Measurements from ENCODE around the gene RNF135.
"Not testable (repeated sequence)": the region's sequence is repeated elsewhere in the genome, so short reads cannot be mapped to it uniquely, and the experiment has no call there.

The RNF135 gene

GRCh38 chr17:30970831-30971567, at the start of gene RNF135:
TSS of gene RNF135 (plus strand) at chr17:30971039. CDS start at chr17:30971074, 35 bp downstream.
- Histone ChIP-seq H3K9me3 (ENCODE audit: control insufficient read depth, low read length) (no peaks in the 10 kb centered on the region), H3K36me3 (ENCODE audit: control insufficient read depth, insufficient read depth, low read length) (no peaks in the 10 kb centered on the region), H3K4me3 (ENCODE audit: low read length) (peak within 1 kb of the TSS; percentile 87), H3K4me1 (ENCODE audit: control insufficient read depth, insufficient read depth, low read length) (peaks cover 15% of the 10 kb centered on the region), H3K9ac (ENCODE audit: low read length) (peak within 1 kb of the TSS; percentile 86), H3K27me3 (ENCODE audit: control insufficient read depth, insufficient read depth, low read length) (no peaks in the 10 kb centered on the region)

GRCh38 chr17:30921544-30922196, 49.2 kb upstream of the RNF135 start, which contains the start of gene ADAP2:
TSS of gene ADAP2 (plus strand) at chr17:30921945. CDS start at chr17:30922015, 70 bp downstream.
- Histone ChIP-seq H3K9ac (ENCODE audit: low read length) (peak within 1 kb of the TSS; percentile 53), H3K4me1 (ENCODE audit: control insufficient read depth, insufficient read depth, low read length) (peaks cover 8% of the 10 kb centered on the region), H3K36me3 (ENCODE audit: control insufficient read depth, insufficient read depth, low read length) (no peaks in the 10 kb centered on the region), H3K27me3 (ENCODE audit: control insufficient read depth, insufficient read depth, low read length) (peaks cover 41% of the 10 kb centered on the region), H3K9me3 (ENCODE audit: control insufficient read depth, low read length) (no peaks in the 10 kb centered on the region), H3K4me3 (ENCODE audit: low read length) (peak within 1 kb of the TSS; percentile 15)

GRCh38 chr17:30922235-30923030, 48.4 kb upstream of the RNF135 start:
- Histone ChIP-seq H3K9ac (ENCODE audit: low read length) (peak overlapping the region; percentile 53), H3K4me3 (ENCODE audit: low read length) (no peak overlapping the region)

GRCh38 chr17:30924341-30924740, 46.5 kb upstream of the RNF135 start:
- Histone ChIP-seq H3K27me3 (ENCODE audit: control insufficient read depth, insufficient read depth, low read length) (peaks cover 41% of the 10 kb centered on the region), H3K4me3 (ENCODE audit: low read length) (no peak overlapping the region), H3K9ac (ENCODE audit: low read length) (no peak overlapping the region), H3K4me1 (ENCODE audit: control insufficient read depth, insufficient read depth, low read length) (peaks cover 8% of the 10 kb centered on the region), H3K9me3 (ENCODE audit: control insufficient read depth, low read length) (no peaks in the 10 kb centered on the region), H3K36me3 (ENCODE audit: control insufficient read depth, insufficient read depth, low read length) (no peaks in the 10 kb centered on the region)

More at GRCh38 chr17:30922235-30923030, 48.4 kb upstream of the RNF135 start:
- Histone ChIP-seq H3K27me3 (ENCODE audit: control insufficient read depth, insufficient read depth, low read length) (peaks cover 41% of the 10 kb centered on the region), H3K9me3 (ENCODE audit: control insufficient read depth, low read length) (no peaks in the 10 kb centered on the region), H3K4me1 (ENCODE audit: control insufficient read depth, insufficient read depth, low read length) (peaks cover 8% of the 10 kb centered on the region), H3K36me3 (ENCODE audit: control insufficient read depth, insufficient read depth, low read length) (no peaks in the 10 kb centered on the region)

- Histone ChIP-seq H3K36me3 (ENCODE audit: control insufficient read depth, insufficient read depth, low read length) (no peaks in the 10 kb centered on the region), H3K4me3 (ENCODE audit: low read length) (no peak overlapping the region), H3K27me3 (ENCODE audit: control insufficient read depth, insufficient read depth, low read length) (peaks cover 30% of the 10 kb centered on the region), H3K9ac (ENCODE audit: low read length) (no peak overlapping the region), H3K4me1 (ENCODE audit: control insufficient read depth, insufficient read depth, low read length) (peaks cover 8% of the 10 kb centered on the region), H3K9me3 (ENCODE audit: control insufficient read depth, low read length) (no peaks in the 10 kb centered on the region)
Measured at GRCh38 chr17:30926516-30926915, 44.3 kb upstream of the RNF135 start.

GRCh38 chr17:30927756-30928155, 43.1 kb upstream of the RNF135 start:
- peaks cover 2% of the 10 kb centered on the region for H3K4me1 ChIP-seq (ENCODE audit: control insufficient read depth, insufficient read depth, low read length)
- peaks cover 18% of the 10 kb centered on the region for H3K27me3 ChIP-seq (ENCODE audit: control insufficient read depth, insufficient read depth, low read length)
- H3K36me3 ChIP-seq (ENCODE audit: control insufficient read depth, insufficient read depth, low read length), result no peaks in the 10 kb centered on the region
- H3K9ac ChIP-seq (ENCODE audit: low read length), result no peak overlapping the region
- H3K9me3 ChIP-seq (ENCODE audit: control insufficient read depth, low read length), result no peaks in the 10 kb centered on the region
- H3K4me3 ChIP-seq (ENCODE audit: low read length), result no peak overlapping the region

GRCh38 chr17:30928584-30928983, 42.3 kb upstream of the RNF135 start:
- Histone ChIP-seq H3K36me3 (ENCODE audit: control insufficient read depth, insufficient read depth, low read length) (no peaks in the 10 kb centered on the region), H3K9me3 (ENCODE audit: control insufficient read depth, low read length) (no peaks in the 10 kb centered on the region), H3K4me3 (ENCODE audit: low read length) (no peak overlapping the region), H3K9ac (ENCODE audit: low read length) (no peak overlapping the region), H3K27me3 (ENCODE audit: control insufficient read depth, insufficient read depth, low read length) (peaks cover 10% of the 10 kb centered on the region), H3K4me1 (ENCODE audit: control insufficient read depth, insufficient read depth, low read length) (no peaks in the 10 kb centered on the region)

GRCh38 chr17:30929081-30929633, 41.7 kb upstream of the RNF135 start:
- H3K4me3 ChIP-seq (ENCODE audit: low read length), result no peak overlapping the region
- H3K9me3 ChIP-seq (ENCODE audit: control insufficient read depth, low read length), result no peaks in the 10 kb centered on the region
- no peaks in the 10 kb centered on the region for H3K4me1 ChIP-seq (ENCODE audit: control insufficient read depth, insufficient read depth, low read length)
- H3K9ac ChIP-seq (ENCODE audit: low read length), result no peak overlapping the region
- H3K36me3 ChIP-seq (ENCODE audit: control insufficient read depth, insufficient read depth, low read length), result no peaks in the 10 kb centered on the region
- peaks cover 5% of the 10 kb centered on the region for H3K27me3 ChIP-seq (ENCODE audit: control insufficient read depth, insufficient read depth, low read length)

GRCh38 chr17:30929861-30930260, 41.0 kb upstream of the RNF135 start:
- H3K4me3 ChIP-seq (ENCODE audit: low read length); H3K27me3 ChIP-seq (ENCODE audit: control insufficient read depth, insufficient read depth, low read length); H3K9me3 ChIP-seq (ENCODE audit: control insufficient read depth, low read length); H3K4me1 ChIP-seq (ENCODE audit: control insufficient read depth, insufficient read depth, low read length); H3K9ac ChIP-seq (ENCODE audit: low read length); H3K36me3 ChIP-seq (ENCODE audit: control insufficient read depth, insufficient read depth, low read length): not testable (repeated sequence)

- H3K9me3 ChIP-seq (ENCODE audit: control insufficient read depth, low read length), result no peaks in the 10 kb centered on the region
- peaks cover 3% of the 10 kb centered on the region for H3K27me3 ChIP-seq (ENCODE audit: control insufficient read depth, insufficient read depth, low read length)
- H3K36me3 ChIP-seq (ENCODE audit: control insufficient read depth, insufficient read depth, low read length), result no peaks in the 10 kb centered on the region
- H3K4me3 ChIP-seq (ENCODE audit: low read length), result no peak overlapping the region
- H3K9ac ChIP-seq (ENCODE audit: low read length), result no peak overlapping the region
- H3K4me1 ChIP-seq (ENCODE audit: control insufficient read depth, insufficient read depth, low read length), result no peaks in the 10 kb centered on the region
Measured at GRCh38 chr17:30930495-30930894, 40.3 kb upstream of the RNF135 start.

- not testable (repeated sequence) for H3K4me3 ChIP-seq (ENCODE audit: low read length); H3K27me3 ChIP-seq (ENCODE audit: control insufficient read depth, insufficient read depth, low read length); H3K4me1 ChIP-seq (ENCODE audit: control insufficient read depth, insufficient read depth, low read length); H3K36me3 ChIP-seq (ENCODE audit: control insufficient read depth, insufficient read depth, low read length); H3K9ac ChIP-seq (ENCODE audit: low read length); H3K9me3 ChIP-seq (ENCODE audit: control insufficient read depth, low read length)
Measured at GRCh38 chr17:30931582-30931981, 39.3 kb upstream of the RNF135 start.

Measured in mucosa of stomach (tissue), 1 donor.